DOHH2 (cell line): ENCODE results near the gene TMEM244.

Experiments used
- H3F3A ChIP-seq: fragments of 200-600 bp; sonication (generic), shearing (Covaris generic); 2 replicates; pipeline ENCODE4 v1.6.0; 2016; ENCODE audit warnings: antibody characterized with exemption, mild to moderate bottlenecking; ENCODE audit not compliant: control insufficient read depth, insufficient read depth
- H3K27ac ChIP-seq: fragments of 200-600 bp; sonication (generic); 2 replicates; pipeline ENCODE4 v1.5.1; 2014; ENCODE audit warnings: low read depth, mild to moderate bottlenecking, low read length, moderate library complexity
- H3K27me3 ChIP-seq: fragments of 200-600 bp; sonication (generic); 2 replicates; pipeline ENCODE4 v1.6.1; 2014; ENCODE audit warnings: mild to moderate bottlenecking, low read length, mixed read lengths; ENCODE audit not compliant: control insufficient read depth
- H3K36me3 ChIP-seq: fragments of 200-600 bp; sonication (generic); 2 replicates; pipeline ENCODE4 v1.6.1; 2014; ENCODE audit warnings: mild to moderate bottlenecking, low read length, moderate library complexity, mixed read lengths; ENCODE audit not compliant: control insufficient read depth
- H3K4me1 ChIP-seq: fragments of 200-600 bp; sonication (generic); 2 replicates; pipeline ENCODE4 v1.6.1; 2014; ENCODE audit warnings: mild to moderate bottlenecking, low read length, mixed read lengths; ENCODE audit not compliant: control insufficient read depth
- H3K4me2 ChIP-seq: fragments of 200-600 bp; sonication (generic); 2 replicates; pipeline ENCODE4 v1.6.0; 2014; ENCODE audit warnings: mild to moderate bottlenecking, low read length, moderate library complexity
- H3K4me3 ChIP-seq: fragments of 200-600 bp; sonication (generic); 2 replicates; pipeline ENCODE4 v1.5.1; 2014; ENCODE audit warnings: mild to moderate bottlenecking, low read length, mixed read lengths
- H3K79me2 ChIP-seq: fragments of 200-600 bp; sonication (generic); 2 replicates; pipeline ENCODE4 v1.6.1; 2014; ENCODE audit warnings: mild to moderate bottlenecking, low read length, mixed read lengths; ENCODE audit not compliant: control insufficient read depth
- H3K9me2 ChIP-seq: fragments of 200-600 bp; sonication (generic); replicated peaks from 2 replicates; pipeline ENCODE4 v1.6.1; 2014; ENCODE audit warnings: mild to moderate bottlenecking, low read length, mixed read lengths; ENCODE audit not compliant: control insufficient read depth
- H3K9me3 ChIP-seq: fragments of 200-600 bp; sonication (generic); 2 replicates; pipeline ENCODE4 v1.6.1; 2014; ENCODE audit warnings: antibody characterized with exemption, low read length, mixed read lengths; ENCODE audit not compliant: control insufficient read depth, insufficient read depth
- H4K20me1 ChIP-seq: fragments of 200-600 bp; sonication (generic); 2 replicates; pipeline ENCODE4 v1.6.0; 2014; ENCODE audit warnings: low read depth, mild to moderate bottlenecking, antibody characterized with exemption, low read length, moderate library complexity; ENCODE audit not compliant: control insufficient read depth, insufficient read depth
- EZH2phosphoT487 ChIP-seq: fragments of 200-600 bp; sonication (generic); IDR thresholded peaks from 2 replicates; pipeline ENCODE4 v1.6.1; 2017; ENCODE audit warnings: borderline replicate concordance, mild to moderate bottlenecking, antibody characterized with exemption, low read length, moderate library complexity, mixed read lengths
- TF ChIP-seq, protein P1 (sequence below): fragments of 200-600 bp; sonication (generic); IDR thresholded peaks from one replicate; pipeline ENCODE4 v1.5.1; 2014; ENCODE audit warnings: antibody characterized with exemption, mild to moderate bottlenecking, low read depth, low read length; ENCODE audit not compliant: poor library complexity, severe bottlenecking

TMEM244 gene

DNA sequence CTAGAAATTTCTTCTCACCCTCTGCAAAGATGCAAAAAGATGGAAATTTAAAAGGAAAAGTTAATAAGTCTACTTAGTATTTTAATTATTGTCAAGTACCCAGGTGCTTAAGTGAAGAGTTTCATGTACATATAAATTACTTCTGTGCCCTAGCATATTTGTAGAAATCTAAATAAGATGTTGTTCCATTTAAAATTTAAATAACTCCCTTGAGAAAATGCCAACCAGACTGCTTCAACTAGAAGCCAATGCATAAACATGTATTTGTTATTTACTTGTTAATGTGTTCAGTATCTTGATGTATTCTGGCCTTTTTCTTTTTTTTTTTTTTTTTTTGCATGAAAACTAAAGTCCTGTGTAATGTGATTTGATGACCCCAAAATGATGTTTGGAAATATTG, 6.3 kb upstream of the TMEM244 start:
- Histone ChIP-seq H3K36me3 (no peaks in the 10 kb centered on the region), H3K4me2 (no peak overlapping the region), H3K9me3 (no peaks in the 10 kb centered on the region), H4K20me1 (no peaks in the 10 kb centered on the region), H3K9me2 (no peaks in the 10 kb centered on the region), H3K79me2 (no peaks in the 10 kb centered on the region), H3K4me3 (no peak overlapping the region), H3F3A (no peaks in the 10 kb centered on the region), H3K27me3 (no peaks in the 10 kb centered on the region), H3K4me1 (no peaks in the 10 kb centered on the region), H3K27ac (no peak overlapping the region)
- no peak for TF ChIP-seq EZH2phosphoT487
- TF ChIP-seq, protein P1, sequence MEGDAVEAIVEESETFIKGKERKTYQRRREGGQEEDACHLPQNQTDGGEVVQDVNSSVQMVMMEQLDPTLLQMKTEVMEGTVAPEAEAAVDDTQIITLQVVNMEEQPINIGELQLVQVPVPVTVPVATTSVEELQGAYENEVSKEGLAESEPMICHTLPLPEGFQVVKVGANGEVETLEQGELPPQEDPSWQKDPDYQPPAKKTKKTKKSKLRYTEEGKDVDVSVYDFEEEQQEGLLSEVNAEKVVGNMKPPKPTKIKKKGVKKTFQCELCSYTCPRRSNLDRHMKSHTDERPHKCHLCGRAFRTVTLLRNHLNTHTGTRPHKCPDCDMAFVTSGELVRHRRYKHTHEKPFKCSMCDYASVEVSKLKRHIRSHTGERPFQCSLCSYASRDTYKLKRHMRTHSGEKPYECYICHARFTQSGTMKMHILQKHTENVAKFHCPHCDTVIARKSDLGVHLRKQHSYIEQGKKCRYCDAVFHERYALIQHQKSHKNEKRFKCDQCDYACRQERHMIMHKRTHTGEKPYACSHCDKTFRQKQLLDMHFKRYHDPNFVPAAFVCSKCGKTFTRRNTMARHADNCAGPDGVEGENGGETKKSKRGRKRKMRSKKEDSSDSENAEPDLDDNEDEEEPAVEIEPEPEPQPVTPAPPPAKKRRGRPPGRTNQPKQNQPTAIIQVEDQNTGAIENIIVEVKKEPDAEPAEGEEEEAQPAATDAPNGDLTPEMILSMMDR: no peak

DNA sequence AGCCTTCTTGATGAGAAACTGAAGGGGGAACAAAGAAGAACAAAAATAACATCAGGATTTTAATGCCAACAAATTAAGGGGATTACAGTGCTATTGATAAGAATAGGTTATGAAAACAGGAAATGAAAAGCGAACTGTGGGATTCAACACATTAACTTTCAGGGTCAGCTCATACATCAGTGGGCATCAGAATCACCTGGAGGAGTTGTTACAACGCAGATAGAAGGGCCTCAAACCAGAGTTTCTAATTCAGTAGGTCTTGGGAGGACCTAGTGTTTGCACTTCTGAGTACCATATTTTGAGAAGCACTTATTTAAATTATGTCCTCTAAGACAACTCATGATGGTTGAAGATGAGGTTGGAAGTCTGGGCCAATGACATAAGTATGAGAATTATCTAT, 5.6 kb upstream of the TMEM244 start:
- Histone ChIP-seq H4K20me1 (no peaks in the 10 kb centered on the region), H3F3A (no peaks in the 10 kb centered on the region), H3K27ac (no peak overlapping the region), H3K79me2 (no peaks in the 10 kb centered on the region), H3K9me3 (no peaks in the 10 kb centered on the region), H3K27me3 (no peaks in the 10 kb centered on the region), H3K4me3 (no peak overlapping the region), H3K36me3 (no peaks in the 10 kb centered on the region), H3K9me2 (no peaks in the 10 kb centered on the region), H3K4me2 (no peak overlapping the region), H3K4me1 (no peaks in the 10 kb centered on the region)
- TF ChIP-seq, protein P1: no peak
- no peak for TF ChIP-seq EZH2phosphoT487

DNA sequence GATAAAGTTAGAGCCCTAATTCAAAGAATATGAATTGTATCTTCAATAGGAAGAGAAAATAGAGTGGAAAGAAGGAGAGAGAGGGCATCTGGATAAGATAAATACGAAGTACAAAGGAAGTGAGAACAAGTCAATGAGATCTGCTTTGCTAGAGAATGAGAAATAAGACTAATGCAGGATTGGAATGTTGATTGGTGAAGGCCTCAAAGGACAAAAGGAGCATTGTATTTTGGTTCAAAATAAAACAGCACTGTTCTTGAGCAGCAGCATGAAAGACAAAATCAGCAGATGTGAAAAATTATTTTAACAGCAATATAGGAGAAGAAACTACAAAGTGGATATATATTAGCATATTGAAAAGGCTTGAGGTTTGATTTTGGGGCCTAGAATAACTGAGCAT, 5.1 kb upstream of the TMEM244 start:
- TF ChIP-seq, protein P1: no peak
- TF ChIP-seq EZH2phosphoT487: no peak
- Histone ChIP-seq H3K4me1 (no peaks in the 10 kb centered on the region), H3K9me2 (no peaks in the 10 kb centered on the region), H3K4me2 (no peak overlapping the region), H3K79me2 (no peaks in the 10 kb centered on the region), H3K36me3 (no peaks in the 10 kb centered on the region), H3F3A (no peaks in the 10 kb centered on the region), H3K9me3 (no peaks in the 10 kb centered on the region), H3K27me3 (no peaks in the 10 kb centered on the region), H3K27ac (no peak overlapping the region), H4K20me1 (no peaks in the 10 kb centered on the region), H3K4me3 (no peak overlapping the region)

DNA sequence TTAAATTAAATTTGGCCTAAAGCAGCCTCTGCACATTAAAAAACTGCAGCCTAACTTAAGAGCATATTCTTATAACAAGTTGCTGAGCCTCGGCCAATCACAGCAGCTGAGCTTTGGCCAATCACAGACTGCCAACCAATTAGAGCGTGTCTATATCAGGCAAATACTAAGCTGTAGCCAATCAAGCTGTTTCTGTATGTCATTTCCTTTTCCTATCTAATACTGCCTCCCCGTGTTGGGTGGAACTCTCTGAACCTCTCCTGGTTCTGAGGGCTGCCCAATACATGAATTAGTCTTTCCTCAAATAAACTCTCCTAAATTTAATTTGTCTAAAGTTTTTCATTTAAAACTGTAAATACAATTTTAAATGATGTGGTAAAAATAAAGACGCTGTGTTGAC, 3.9 kb upstream of the TMEM244 start:
- Histone ChIP-seq H3K9me2 (no peaks in the 10 kb centered on the region), H3K27me3 (no peaks in the 10 kb centered on the region), H3F3A (no peaks in the 10 kb centered on the region), H3K9me3 (no peaks in the 10 kb centered on the region), H3K4me2 (no peak overlapping the region), H4K20me1 (no peaks in the 10 kb centered on the region), H3K36me3 (no peaks in the 10 kb centered on the region), H3K4me1 (no peaks in the 10 kb centered on the region), H3K27ac (no peak overlapping the region), H3K79me2 (no peaks in the 10 kb centered on the region), H3K4me3 (no peak overlapping the region)
- TF ChIP-seq EZH2phosphoT487: no peak
- TF ChIP-seq, protein P1: no peak
